ENCODE measurements around the gene NRG3.

DNA sequence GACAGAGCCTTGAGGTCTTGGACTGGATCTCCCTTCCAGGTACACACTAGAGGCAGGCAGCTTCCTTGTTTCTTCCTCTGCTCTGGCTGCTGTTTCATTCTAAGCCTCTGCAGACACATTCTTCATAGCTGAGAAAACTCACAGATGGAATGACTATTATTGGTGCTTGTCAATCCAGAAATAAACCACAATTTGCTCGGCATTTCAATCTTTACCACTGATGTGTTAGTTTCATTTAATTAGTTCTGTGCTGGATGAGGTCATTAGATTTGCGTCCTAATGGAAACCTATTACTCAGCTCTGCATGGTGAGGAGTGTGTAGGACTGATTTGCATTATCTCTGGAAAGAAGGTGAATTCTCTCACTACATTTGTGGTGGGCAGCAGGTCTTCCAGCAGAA, 392.5 kb downstream of the NRG3 start:
- TF ChIP-seq ZNF837 (tag by site-specific recombination; IDR thresholded peaks at IDR 0.05) (no peak), ZNF114 (tag by site-specific recombination; IDR thresholded peaks at IDR 0.05) (no peak), BCL11A (tag by site-specific recombination; IDR thresholded peaks at IDR 0.05; ENCODE audit: low read depth) (no peak), ZNF585B (tag by site-specific recombination; IDR thresholded peaks at IDR 0.05) (no peak), SETDB1 (IDR thresholded peaks at IDR 0.05; ENCODE audit: insufficient read length, low read length) (no peak), ZNF221 (tag by site-specific recombination; IDR thresholded peaks at IDR 0.05; ENCODE audit: borderline replicate concordance) (no peak), ZNF202 (tag by site-specific recombination; IDR thresholded peaks at IDR 0.05; ENCODE audit: borderline replicate concordance) (no peak)
- TF ChIP-seq, protein P1, sequence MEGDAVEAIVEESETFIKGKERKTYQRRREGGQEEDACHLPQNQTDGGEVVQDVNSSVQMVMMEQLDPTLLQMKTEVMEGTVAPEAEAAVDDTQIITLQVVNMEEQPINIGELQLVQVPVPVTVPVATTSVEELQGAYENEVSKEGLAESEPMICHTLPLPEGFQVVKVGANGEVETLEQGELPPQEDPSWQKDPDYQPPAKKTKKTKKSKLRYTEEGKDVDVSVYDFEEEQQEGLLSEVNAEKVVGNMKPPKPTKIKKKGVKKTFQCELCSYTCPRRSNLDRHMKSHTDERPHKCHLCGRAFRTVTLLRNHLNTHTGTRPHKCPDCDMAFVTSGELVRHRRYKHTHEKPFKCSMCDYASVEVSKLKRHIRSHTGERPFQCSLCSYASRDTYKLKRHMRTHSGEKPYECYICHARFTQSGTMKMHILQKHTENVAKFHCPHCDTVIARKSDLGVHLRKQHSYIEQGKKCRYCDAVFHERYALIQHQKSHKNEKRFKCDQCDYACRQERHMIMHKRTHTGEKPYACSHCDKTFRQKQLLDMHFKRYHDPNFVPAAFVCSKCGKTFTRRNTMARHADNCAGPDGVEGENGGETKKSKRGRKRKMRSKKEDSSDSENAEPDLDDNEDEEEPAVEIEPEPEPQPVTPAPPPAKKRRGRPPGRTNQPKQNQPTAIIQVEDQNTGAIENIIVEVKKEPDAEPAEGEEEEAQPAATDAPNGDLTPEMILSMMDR (tag by site-specific recombination; IDR thresholded peaks at IDR 0.05) = no peak
- TF ChIP-seq, protein P2, sequence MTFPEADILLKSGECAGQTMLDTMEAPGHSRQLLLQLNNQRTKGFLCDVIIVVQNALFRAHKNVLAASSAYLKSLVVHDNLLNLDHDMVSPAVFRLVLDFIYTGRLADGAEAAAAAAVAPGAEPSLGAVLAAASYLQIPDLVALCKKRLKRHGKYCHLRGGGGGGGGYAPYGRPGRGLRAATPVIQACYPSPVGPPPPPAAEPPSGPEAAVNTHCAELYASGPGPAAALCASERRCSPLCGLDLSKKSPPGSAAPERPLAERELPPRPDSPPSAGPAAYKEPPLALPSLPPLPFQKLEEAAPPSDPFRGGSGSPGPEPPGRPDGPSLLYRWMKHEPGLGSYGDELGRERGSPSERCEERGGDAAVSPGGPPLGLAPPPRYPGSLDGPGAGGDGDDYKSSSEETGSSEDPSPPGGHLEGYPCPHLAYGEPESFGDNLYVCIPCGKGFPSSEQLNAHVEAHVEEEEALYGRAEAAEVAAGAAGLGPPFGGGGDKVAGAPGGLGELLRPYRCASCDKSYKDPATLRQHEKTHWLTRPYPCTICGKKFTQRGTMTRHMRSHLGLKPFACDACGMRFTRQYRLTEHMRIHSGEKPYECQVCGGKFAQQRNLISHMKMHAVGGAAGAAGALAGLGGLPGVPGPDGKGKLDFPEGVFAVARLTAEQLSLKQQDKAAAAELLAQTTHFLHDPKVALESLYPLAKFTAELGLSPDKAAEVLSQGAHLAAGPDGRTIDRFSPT (tag by site-specific recombination; IDR thresholded peaks at IDR 0.05) = no peak
- TF ChIP-seq, protein P3, sequence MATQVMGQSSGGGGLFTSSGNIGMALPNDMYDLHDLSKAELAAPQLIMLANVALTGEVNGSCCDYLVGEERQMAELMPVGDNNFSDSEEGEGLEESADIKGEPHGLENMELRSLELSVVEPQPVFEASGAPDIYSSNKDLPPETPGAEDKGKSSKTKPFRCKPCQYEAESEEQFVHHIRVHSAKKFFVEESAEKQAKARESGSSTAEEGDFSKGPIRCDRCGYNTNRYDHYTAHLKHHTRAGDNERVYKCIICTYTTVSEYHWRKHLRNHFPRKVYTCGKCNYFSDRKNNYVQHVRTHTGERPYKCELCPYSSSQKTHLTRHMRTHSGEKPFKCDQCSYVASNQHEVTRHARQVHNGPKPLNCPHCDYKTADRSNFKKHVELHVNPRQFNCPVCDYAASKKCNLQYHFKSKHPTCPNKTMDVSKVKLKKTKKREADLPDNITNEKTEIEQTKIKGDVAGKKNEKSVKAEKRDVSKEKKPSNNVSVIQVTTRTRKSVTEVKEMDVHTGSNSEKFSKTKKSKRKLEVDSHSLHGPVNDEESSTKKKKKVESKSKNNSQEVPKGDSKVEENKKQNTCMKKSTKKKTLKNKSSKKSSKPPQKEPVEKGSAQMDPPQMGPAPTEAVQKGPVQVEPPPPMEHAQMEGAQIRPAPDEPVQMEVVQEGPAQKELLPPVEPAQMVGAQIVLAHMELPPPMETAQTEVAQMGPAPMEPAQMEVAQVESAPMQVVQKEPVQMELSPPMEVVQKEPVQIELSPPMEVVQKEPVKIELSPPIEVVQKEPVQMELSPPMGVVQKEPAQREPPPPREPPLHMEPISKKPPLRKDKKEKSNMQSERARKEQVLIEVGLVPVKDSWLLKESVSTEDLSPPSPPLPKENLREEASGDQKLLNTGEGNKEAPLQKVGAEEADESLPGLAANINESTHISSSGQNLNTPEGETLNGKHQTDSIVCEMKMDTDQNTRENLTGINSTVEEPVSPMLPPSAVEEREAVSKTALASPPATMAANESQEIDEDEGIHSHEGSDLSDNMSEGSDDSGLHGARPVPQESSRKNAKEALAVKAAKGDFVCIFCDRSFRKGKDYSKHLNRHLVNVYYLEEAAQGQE (tag by site-specific recombination; IDR thresholded peaks at IDR 0.05) = no peak

Data from HEK293 (cell line).